LHCN-M2 (cell line): ENCODE results near the gene ETV6. TPM values are rescaled to one million over a fixed set of nuclear protein-coding genes. Genes with fewer than 3 reads are reported as not detected.
A peak's percentile ranks its signal among the peaks of the same experiment; 100 is the strongest.

ENCODE experiments used
- DNase-seq: peaks from one replicate; pipeline ENCODE4 v3.0.0-alpha.2; 2012; ENCODE audit warnings: low read depth
- total RNA-seq: library from RNA; depleted of rRNA; stranded (reverse); fragments of >200 nt; gene quantifications from 2 replicates; pipeline ENCODE4 v1.2.3, GENCODE V29; 2014

ETV6 gene
- total RNA-seq, 1 experiment from 2014 or later: 5.3 TPM

DNA sequence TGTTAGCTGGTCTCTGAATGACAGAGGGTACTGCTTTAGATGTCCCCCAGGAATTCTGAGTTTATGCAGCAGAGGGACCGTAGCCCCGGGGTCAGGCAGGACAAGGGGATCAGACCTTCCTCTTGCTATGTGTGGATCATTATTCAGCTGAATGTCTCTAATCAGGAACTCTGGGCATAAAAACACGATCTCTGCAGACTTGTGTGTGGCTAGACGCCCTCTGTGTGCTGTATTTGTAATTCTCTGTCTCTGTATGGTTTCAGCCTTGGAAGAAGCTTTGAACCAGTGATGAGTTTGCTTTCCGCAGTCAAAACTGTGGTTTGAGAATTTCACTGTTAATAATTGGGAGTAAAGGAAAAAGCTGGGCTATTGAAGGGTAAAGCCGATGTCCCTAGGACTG, 125.3 kb downstream of the ETV6 start:
- no peak for DNase-seq

DNA sequence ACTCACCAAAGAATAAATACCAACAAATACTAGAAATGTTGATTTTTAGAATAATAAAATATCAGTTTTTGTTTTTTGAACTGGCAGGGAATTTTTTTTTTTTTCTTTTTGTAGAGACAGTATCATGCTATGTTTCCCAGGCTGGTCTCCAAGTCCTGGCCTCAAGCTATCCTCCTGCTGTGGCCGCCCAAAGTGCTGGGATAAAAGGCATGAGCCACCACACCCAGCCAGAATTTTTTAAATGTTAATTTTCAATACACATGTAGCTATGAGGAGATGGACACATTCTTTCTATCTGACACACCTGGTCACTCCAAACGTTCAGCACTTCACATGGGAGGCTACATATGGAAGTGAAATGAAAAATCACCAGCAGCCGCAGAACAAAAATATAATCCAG, 126.8 kb downstream of the ETV6 start:
- no peak for DNase-seq

DNA sequence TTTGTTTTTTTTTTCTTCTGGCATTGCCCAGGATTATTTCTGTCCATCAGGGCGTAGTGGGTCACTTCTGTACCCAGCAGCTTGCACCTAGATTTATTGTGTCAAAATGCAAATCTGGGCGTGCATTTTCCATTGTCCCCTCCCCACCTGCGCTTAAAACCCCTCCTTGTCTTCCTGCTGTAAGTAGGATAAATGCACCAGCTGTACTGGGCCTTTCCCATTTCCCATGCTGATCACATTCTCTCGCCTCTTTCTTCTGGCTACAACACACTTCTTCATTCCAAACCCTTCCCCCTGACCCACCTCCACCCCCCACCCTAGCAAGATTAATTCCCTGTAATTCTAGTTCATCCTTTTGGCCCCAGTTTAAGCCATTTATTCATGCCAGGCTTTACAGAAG, 128.0 kb downstream of the ETV6 start:
- DNase-seq: no peak

DNA sequence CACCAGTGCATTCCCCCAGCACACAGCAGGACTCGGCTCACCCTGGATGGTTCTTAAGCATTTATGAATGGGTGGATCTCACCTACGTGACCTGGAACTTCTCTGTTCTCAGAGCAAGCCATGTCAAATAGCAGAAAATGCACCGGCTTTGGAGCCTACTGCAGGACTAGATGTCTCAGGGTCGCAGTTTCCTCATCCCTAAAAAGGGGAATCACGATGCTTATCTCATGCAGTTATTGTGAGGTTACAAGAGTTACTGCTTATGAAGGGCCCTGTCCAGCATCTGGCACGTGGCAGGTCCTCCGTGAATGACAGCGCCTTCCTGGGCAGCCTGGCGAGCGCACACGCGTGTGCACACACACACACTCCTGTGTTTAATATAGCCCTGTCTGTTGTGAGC, 128.5 kb downstream of the ETV6 start:
- no peak for DNase-seq

DNA sequence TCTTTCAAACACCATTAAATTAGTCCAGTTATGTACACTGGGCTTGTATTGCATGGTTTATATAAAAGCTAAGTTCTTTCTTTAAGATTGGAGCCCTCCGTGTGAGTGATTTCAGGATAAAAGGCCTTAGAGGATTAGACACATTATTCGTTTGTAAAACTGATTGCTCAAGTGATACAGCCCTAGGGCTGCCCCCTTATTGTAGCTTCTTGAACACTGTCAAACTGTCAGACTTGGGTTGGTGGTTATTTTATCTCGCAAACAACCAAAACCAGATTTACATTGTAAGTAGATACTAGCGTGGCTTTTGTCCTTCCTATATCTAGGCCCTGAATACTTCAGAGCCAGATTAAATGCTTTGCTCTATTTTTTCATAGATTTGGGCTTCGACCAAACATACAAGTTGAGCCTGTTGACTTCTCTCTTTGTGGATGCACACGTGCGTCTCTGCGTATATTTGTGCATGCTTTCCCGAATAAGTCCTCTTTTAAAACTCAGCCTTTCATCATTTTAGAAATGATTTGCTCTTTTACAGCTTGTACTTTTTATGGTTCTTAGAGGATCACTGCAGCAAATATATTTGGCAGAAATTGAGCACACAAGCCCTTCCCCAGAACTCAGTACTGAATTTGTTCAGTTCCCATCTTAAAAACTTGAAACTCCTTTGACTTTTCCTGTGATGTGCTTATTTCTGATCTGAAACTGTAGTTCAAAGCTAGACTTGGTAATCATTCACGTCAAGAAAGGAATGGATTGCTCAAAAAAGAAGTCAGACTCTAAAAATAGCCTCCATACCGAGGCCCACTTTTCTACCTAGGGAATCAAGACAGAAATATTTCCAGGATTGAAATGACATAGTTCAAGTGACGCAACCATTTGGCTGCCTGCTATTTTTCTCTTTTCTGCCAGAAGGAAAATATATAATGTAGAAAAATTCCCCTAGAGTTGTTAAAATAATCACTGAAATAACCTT, 129.5 kb downstream of the ETV6 start:
- no peak for DNase-seq

DNA sequence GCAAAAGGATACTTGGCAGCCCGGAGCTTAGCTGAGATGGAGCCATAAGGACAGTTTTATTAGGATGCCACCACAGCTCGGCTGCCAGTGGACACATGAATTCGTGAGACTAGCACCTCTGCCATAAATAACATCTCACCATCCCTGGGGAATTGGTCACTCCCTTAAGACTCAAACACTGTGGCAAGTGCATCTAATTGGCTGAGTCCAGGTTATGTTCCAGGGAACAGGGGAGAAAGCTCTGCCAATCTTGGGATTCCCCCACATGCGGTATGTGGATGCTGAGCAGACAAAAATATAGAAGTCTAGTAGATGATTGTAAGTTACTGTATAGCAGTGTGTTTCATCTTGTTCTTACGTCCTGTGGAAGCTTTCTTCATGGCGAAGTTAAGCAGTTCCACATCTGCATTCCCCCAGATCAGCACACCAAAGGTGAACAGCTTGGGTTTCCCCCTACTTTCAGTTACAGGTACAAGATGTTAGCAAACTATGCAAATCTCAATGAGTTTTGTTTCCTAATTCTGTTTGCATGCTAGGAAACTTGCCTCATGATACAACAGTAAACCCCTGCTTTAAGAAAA, 131.1 kb downstream of the ETV6 start:
- no peak for DNase-seq

DNA sequence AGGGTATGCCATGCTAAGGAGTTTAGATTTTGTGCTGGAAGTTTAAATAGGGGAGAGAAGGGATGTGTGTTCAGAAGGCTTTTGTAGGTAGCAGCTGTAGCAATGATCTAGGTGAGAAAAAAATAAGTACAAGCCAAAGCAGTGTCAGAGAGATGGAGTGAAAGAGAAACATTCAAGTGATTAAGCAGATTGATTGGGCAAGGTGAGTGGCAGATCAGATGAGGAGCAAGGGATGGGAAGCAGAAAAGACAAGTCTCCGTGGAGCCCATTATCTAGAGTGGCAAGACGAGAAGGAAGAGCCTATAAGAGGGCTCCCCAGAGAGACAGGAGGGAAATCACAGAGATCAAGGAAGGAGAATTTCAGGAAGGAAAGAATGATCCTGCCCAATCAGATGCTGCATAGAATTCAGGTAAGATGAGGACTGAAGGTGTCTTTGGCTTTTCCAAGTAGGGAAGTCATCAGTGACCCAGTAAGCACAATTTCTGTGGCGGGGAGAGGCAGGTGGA, 133.5 kb downstream of the ETV6 start:
- DNase-seq: no peak

DNA sequence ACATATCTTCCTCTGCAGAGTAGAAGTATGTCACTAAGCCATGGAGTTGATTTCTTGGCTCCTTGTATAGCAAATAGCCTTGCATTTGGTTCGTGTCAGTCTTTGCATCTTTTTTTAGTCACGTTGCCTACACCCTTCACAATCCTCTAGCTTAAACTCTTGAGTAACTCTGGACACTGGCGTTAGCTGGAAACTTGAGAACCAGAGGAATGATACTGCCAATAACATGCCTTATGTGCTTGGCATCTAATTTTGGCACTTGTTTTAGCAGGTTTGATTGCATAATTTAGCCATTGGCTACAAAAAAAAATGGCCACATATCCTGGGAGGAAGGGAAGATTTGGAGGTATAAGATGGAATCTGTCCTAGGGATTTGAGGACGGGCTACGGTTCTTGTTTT, 136.2 kb downstream of the ETV6 start:
- peak; percentile 62 for DNase-seq

DNA sequence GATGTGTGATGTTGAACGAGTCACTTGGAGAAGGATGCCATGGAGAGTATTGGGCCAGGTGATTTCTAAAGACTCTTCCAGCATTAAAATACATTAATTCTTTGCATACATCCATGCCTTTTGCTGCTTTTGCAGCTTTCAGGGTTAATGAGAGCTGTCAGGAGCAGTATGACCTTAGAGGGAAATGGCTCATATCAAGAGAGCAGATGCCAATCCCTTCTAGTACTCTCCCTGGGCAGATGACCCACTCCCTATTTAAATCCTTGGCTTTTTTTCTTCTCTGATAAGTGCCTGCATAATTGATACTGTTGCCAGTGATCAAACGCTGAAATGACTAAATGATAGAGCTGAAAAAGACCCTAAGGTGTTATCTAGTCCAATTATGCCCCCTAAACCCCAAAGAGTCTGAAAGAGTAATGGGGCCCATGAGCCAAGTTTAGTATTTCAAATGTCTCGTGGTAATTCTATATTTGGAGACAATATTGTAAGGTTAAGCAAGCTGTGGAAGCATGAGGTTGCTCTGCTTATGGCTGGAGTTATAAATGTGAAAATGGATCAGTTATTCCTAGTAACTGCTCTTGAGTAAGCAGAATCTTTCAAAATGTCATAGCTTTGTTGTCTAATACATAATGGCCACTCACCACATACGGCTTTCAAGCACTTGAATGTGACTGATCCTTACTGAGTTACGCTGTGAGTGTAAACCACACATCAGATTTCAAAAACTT, 137.3 kb downstream of the ETV6 start:
- DNase-seq: no peak

DNA sequence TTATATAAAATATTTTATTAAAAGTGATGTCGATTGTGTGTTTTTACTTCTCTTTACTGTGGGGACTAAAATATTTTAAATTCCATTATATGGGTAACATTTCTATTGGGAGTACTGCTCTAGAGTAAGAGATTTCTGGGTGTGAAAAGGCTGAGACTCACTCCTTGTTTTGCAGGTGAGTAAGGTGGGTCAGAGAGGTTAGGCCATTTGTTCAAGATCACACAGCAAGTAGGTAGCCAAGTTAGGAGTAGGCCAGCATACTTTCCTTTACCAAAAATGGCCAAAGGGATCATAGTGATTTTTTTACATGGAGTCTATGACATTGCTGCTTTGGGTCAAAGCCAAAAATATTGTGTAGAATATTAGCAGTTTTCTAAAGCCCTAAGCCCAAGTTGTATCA, 138.0 kb downstream of the ETV6 start:
- DNase-seq: no peak

DNA sequence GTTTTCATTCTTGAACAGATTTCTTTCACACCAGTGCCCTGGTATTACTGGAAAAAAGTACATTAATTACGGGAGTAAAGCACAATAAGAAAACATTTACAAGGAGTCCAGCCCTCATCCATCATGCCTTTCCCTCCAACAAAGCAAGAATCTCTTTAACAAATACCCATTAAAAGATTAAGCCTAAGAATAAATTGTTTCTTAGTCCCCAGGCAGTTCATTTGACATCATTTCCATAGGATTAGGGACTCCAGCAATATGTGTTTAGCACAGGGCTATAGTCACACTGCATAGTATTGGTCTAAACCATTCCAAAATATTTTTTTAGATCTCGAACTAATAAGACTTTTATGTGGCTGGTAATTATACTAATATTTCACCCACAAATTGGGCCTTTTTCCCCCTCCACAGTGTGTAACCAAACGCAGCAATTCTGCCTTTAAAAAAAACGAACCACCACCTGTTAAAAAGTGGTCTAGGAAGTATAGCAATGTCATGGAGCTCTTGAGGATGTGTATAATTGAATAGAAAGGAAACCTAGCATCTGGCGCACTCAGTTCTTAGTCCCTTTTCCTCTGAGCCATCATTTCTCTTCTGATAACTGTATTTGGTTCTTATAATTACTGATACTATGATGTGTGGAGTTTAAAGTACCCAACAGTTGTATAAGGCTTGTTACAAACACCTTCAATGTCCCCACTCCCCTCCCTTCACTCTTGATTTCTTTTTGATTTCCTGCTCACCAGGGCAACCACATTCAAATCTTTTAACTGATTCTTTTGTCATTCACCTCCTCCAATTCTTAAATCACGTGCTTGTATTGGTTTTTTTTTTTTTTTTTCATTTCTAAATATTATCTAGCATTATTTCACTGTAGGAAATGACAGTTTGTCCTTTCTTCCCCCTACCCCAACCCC, 138.7 kb downstream of the ETV6 start:
- no peak for DNase-seq

DNA sequence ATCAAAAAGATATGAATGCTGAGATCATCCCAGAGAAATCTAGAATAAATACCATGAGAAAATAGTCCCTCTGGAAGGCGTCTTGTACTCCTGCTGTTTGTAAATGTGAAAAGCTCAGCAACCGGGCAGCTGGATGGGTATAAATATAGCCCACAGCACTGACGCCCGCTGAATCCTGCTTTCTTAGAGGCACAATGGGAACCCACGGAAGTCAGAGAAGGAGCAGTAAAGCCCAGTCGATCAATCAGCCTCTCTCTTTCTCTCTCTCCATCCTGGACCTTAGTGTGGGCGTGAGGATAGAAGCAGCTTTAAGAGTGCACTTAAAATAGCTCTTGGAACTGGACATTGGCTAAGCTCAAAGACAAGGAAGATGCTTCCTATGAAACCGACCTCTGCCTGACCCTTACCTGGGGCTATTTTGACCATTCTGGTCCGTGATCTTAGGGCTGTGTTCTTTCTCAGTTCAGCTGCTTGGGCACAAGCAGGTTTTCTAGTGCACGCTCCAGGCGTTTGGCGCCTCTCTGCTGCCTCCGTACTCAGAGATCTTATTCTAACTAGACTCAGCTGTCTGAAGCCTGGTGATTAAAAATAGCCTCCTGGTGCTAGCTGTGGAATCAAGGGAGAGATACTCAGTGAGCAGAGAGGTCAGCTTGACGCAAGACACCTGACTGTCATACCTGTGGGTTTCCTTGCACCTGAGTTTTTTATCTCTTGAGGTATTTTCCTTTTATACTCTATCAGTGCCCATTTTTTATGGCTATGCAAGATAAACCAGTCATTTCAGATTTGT, 144.6 kb downstream of the ETV6 start:
- DNase-seq: no peak

DNA sequence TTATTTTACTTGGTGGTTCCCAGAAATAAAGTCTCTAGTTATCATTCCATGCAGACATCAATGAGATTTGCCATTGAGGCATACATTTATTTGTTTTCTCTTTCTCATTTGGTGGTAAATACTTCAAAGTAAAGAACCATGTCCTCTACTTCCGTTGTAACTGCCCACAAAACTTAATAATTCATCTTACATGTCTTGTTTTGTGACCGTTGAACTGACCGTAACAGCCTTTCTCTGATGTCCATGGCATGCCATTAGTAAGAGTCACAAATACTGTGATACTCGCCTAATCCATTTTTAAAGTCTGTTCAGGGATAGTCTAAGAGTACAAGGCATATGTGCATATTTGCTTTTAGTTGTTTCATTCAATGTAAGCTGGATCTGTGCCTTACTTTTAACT, 145.3 kb downstream of the ETV6 start:
- no peak for DNase-seq

DNA sequence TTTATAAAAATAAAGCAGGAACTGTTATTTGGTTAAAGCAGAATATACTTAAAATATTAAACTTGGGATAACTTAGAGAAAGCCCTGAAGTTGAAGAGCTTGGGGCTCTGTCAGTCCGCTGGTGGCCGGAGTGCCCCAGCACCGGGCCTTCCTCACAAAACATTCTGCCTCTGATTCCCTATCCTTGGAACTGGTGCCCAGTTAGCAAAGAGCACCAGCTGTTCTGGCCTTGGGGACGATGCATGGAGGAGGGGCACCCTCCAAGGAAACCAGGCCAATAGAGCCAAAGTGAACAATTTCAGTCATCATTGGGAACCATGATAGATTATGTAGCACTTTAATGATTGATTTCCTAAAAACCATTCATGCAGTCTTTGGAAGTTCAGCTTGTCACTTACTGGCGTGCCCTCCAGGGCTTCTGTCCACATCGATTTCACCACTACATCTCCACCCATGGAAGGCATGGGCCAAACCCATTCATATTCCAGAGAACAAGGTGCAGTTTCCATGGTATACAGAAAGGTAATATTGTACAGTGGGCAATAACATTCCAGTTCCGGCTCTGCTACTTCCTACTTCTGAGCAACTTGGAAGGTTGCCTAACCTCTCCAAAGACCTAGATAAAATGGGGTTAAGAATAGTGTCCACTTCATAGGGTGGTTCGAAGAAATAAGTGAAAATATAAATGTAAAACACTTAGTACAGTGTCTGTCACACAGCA, 145.9 kb downstream of the ETV6 start:
- peak; percentile 19 for DNase-seq

DNA sequence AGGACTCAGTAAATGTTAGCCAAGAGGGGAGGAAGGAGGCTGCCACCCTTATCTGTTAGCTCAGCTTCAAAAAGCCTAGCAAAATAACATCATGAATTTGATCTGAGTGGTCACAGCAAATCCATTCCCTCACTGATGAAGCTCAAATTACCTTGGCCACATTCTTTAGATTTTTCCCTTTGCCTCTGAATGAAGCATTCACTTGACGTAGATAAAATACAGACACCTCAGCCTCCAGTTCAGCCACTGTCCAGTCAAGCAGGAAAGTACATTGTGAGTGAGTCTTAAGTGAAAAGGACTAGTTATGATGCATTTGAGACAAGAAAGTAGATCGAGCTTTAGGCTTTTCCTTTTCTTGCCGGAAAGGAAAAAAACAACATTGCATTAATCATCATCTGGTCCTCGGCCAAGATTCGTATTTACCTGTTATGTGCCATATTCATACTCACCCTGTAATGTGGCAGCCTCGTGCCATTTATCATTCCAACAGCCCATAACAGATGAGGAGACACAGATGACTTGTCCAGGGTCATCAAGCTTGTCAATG, 146.5 kb downstream of the ETV6 start:
- DNase-seq: peak; percentile 84

DNA sequence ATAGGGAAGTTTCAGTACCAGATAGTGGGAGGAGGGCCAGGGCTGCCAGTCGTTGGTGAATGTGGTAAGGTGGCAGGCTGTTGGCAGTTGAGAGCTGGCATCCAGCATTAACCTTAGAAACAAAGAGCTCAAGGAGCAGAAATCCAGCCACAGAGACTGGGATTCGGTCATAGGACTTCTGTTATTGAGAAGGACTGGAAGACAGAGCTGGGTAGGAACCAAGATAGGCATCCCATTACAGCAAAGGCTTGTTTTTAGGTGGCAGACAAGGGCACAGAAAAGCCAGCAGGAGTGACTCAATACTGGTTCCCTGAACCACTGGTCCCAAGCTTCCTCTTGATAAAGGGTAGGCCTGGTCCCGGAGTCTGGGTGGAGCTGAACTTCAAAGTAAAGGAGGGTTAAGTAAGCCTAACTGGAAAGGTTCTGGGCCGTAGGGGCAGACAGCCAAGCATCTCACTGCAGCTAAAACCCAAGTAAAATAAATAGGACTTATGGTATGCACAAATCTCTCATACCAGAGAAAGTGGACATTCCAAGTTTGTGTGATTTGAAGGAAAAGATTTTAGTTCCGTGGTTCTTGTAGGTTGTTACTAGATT, 147.9 kb downstream of the ETV6 start:
- no peak for DNase-seq

DNA sequence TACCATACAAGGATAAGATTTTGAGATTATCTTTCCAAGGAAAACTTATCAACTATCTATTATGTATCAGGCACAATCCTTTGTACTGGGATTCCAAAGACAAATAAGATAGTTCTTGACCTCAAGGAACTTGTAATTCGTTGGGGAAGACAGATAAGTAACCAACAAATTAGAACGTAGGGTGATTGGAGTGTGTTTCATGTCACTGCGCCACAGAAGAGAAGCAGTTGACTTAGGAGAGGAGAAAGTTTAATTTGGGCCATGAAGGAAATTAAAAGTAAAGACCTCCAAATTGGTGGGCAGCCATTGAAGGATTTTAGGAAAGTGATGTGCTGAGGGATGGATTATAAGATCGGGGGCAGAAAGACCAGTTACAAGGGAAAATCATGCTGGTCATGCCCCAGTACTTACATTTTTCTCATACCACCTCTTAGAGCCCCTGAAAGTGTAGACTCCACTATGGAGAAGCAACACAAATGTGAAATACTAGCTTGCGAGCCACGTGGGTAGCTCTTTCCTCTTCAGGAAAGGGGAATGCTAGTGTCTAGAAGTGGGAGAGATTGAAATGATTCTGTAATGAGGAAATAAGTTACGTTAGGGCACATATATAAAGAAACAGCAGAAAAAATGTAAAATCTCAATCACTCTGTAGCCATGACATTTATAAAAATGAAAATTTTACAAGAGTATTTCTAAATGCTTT, 148.7 kb downstream of the ETV6 start:
- no peak for DNase-seq

DNA sequence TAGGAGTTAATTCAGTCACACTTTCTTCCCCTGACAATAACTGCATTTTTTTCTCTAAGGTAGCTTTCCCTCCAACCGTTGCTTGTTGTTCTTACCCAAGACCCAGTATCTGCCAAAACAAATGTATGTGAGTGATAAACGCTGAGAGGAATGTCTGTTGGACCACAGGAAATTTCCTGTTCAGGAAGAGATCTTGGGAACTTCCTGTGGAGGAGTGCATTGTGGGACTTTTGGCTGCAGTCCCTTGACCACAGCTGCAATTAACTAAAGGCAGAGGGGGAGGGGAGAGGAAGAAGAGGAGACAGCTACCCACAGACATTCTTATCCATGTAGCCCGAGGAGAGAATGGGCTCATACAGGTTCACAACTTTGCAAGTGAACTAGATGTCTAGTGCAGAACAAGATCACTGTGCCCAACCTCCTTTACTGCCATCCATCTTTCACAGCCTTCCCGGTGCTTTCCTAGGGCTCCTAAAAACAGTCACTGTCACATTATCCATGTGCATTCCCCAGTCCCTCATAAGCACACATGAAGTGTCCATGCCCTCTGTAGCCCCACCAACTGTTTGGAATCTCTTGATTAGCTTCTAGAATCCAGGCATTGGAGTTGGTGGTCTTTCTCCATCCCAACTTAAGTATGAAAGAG, 149.5 kb downstream of the ETV6 start:
- peak; percentile 92 for DNase-seq
